ENCODE results near the gene PIGM. TPM values are rescaled to one million over a fixed set of nuclear protein-coding genes. Genes with fewer than 3 reads are reported as not detected.

The PIGM gene
- total and polyA plus RNA-seq, 2 experiments from 2014 or later: 5.0 TPM

GRCh38 chr1:159980076-159980475 lies 51.7 kb downstream of the PIGM start:
- DNase-seq (ENCODE audit: low spot score): no peak
- no peaks in the 10 kb centered on the region for H3K36me3 ChIP-seq (ENCODE audit: insufficient read depth)
- 0 out of 2 replicates have a peak, but pooled peaks cover 5% of the 10 kb centered on the region for H3K9me2 ChIP-seq (ENCODE audit: insufficient read depth)
- H3F3A ChIP-seq (replicated peaks; ENCODE audit: low read depth): no peaks in the 10 kb centered on the region
- Mint-ChIP-seq H3K9me3 (no peaks in the 10 kb centered on the region), H3K4me1 (peaks cover 3% of the 10 kb centered on the region), H3K4me3 (no peak overlapping the region), H3K27ac (no peak overlapping the region), H3K27me3 (ENCODE audit: insufficient read depth, low read depth, poor library complexity) (peaks cover 5% of the 10 kb centered on the region), H3K36me3 (ENCODE audit: low read depth) (no peaks in the 10 kb centered on the region)
- H2AFZ ChIP-seq: no peak overlapping the region
- H3K27ac ChIP-seq (ENCODE audit: low read depth): no peak overlapping the region
- H3K4me2 ChIP-seq: no peak overlapping the region
- no peak overlapping the region for H3K4me3 ChIP-seq
- ATAC-seq: no peak
- no peaks in the 10 kb centered on the region for H3K4me1 ChIP-seq (ENCODE audit: insufficient read depth)
- H3K27me3 ChIP-seq (ENCODE audit: insufficient read depth): peaks cover 3% of the 10 kb centered on the region; the same call in 1 of the 2 replicates
- no peaks in the 10 kb centered on the region for H4K20me1 ChIP-seq (replicated peaks; ENCODE audit: insufficient read depth)
- H3K79me2 ChIP-seq (replicated peaks; ENCODE audit: insufficient read depth): no peaks in the 10 kb centered on the region
- TF ChIP-seq ETS1 (IDR thresholded peaks at IDR 0.05): no peak
- TF ChIP-seq NANOG (IDR thresholded peaks at IDR 0.05; ENCODE audit: borderline replicate concordance): no peak
- no peak for TF ChIP-seq ZNF114 (CRISPR knock-in tag; IDR thresholded peaks at IDR 0.05)
- no peak for TF ChIP-seq REST (IDR thresholded peaks at IDR 0.05; ENCODE audit: unreplicated experiment)
- TF ChIP-seq CREB1 (CRISPR knock-in tag; IDR thresholded peaks at IDR 0.05; ENCODE audit: low read depth): no peak
- TF ChIP-seq EZH2phosphoT487 (IDR thresholded peaks at IDR 0.05; ENCODE audit: unreplicated experiment): no peak
- TF ChIP-seq JUNB (IDR thresholded peaks at IDR 0.05; ENCODE audit: unreplicated experiment): no peak
- TF ChIP-seq POLR2AphosphoS5 (IDR thresholded peaks at IDR 0.05; ENCODE audit: low read depth): no peak
- no peak for TF ChIP-seq CTCF (conservative IDR thresholded peaks at IDR 0.05; ENCODE audit: low read depth in 2 of 2)
- no peak for TF ChIP-seq EZH2 (IDR thresholded peaks at IDR 0.05; ENCODE audit: low read depth, unreplicated experiment)
- no peak for TF ChIP-seq STAT1 (IDR thresholded peaks at IDR 0.05; ENCODE audit: unreplicated experiment)
- TF ChIP-seq ZNF331 (CRISPR knock-in tag; IDR thresholded peaks at IDR 0.05; ENCODE audit: low read depth): no peak
- no peak for TF ChIP-seq ZNF462 (CRISPR knock-in tag; IDR thresholded peaks at IDR 0.05)

Data from GM23338 (cell line).